Breast epithelium (tissue), 3 donors: ENCODE data around the gene INS.

ENCODE experiments used
- CTCF ChIP-seq, 3 donors: fragments of 450-650 bp; IDR thresholded peaks; one replicate each; pipeline ENCODE4 v1.5.1; 2016 to 2017; ENCODE audit warnings: antibody characterized with exemption in 3 of 3, mild to moderate bottlenecking in 3 of 3, moderate library complexity in 3 of 3
- POLR2A ChIP-seq: fragments of 450-650 bp; IDR thresholded peaks from one replicate; pipeline ENCODE4 v1.6.1; 2016; ENCODE audit warnings: antibody characterized with exemption, mild to moderate bottlenecking, moderate library complexity

- no peak for TF ChIP-seq POLR2A
- no peak for TF ChIP-seq CTCF (IDR thresholded peaks at IDR 0.05)
These were observed 7.3 kb downstream of the INS start for GRCh38 chr11:2153581-2154194.
